Stimulated activated naive CD4-positive, alpha-beta T cell (primary cell): ENCODE data around the gene RMI1.
"Not testable (repeated sequence)": the region's sequence is repeated elsewhere in the genome, so short reads cannot be mapped to it uniquely, and the experiment has no call there.

Source experiments
- DNase-seq, 6 experiments: peaks; one replicate each; lab custom pipeline; 2025; lab: John Stamatoyannopoulos, UW

The RMI1 gene

GRCh38 chr9:83980395-83981125, at the start of gene RMI1:
RMI1 (plus strand) TSS chr9:83980805; CDS start chr9:84000987, 20,182 bp downstream.
- DNase-seq: peak; percentile 98 to 100 (median 99)

- DNase-seq: no peak
These were observed 49.7 kb upstream of the RMI1 start for GRCh38 chr9:83930881-83931280.

GRCh38 chr9:83932011-83932410, 48.6 kb upstream of the RMI1 start:
- DNase-seq: peak in 1 of 6 experiments; percentile 3

GRCh38 chr9:83932851-83933250, 47.8 kb upstream of the RMI1 start:
- no peak for DNase-seq

GRCh38 chr9:83933790-83934189, 46.8 kb upstream of the RMI1 start:
- no peak for DNase-seq

- DNase-seq: no peak
These were observed 45.9 kb upstream of the RMI1 start for GRCh38 chr9:83934569-83935275.

GRCh38 chr9:83935276-83935935, 45.2 kb upstream of the RMI1 start:
- no peak for DNase-seq

- DNase-seq: no peak
These were observed 44.1 kb upstream of the RMI1 start for GRCh38 chr9:83936523-83936922.

- peak in 3 of 6 experiments; percentile 39 to 78 (median 63) for DNase-seq
These were observed 42.6 kb upstream of the RMI1 start for GRCh38 chr9:83937861-83938455.

- no peak for DNase-seq
These were observed 39.9 kb upstream of the RMI1 start for GRCh38 chr9:83940590-83941303.

- not testable (repeated sequence) for DNase-seq
These were observed 32.5 kb upstream of the RMI1 start for GRCh38 chr9:83948096-83948495.

GRCh38 chr9:83956086-83956435, 24.5 kb upstream of the RMI1 start:
- DNase-seq: peak in 1 of 6 experiments; percentile 56

- peak in 5 of 6 experiments; percentile 21 to 60 (median 40) for DNase-seq
These were observed 24.0 kb upstream of the RMI1 start for GRCh38 chr9:83956436-83957247.

- DNase-seq: peak in 1 of 6 experiments; percentile 28
These were observed 23.4 kb upstream of the RMI1 start for GRCh38 chr9:83957248-83957513.

GRCh38 chr9:83959061-83959460, 21.5 kb upstream of the RMI1 start:
- no peak for DNase-seq

- no peak for DNase-seq
These were observed 19.6 kb upstream of the RMI1 start for GRCh38 chr9:83960991-83961390.

- no peak for DNase-seq
These were observed 18.4 kb upstream of the RMI1 start for GRCh38 chr9:83962165-83962564.

- DNase-seq: peak in 2 of 6 experiments; percentile 5 to 39
These were observed 15.6 kb upstream of the RMI1 start for GRCh38 chr9:83964973-83965349.

- peak in 1 of 6 experiments; percentile 40 for DNase-seq
These were observed 15.0 kb upstream of the RMI1 start for GRCh38 chr9:83965350-83966208.

- DNase-seq: peak in 1 of 6 experiments; percentile 38
These were observed 14.4 kb upstream of the RMI1 start for GRCh38 chr9:83966209-83966582.
